Activated naive CD4-positive, alpha-beta T cell treated with anti-CD3 and anti-CD28 coated beads for 36 hours (primary cell): ENCODE measurements around the gene B3GALT5. TPM values are rescaled to one million over a fixed set of nuclear protein-coding genes. Genes with fewer than 3 reads are reported as not detected.

ENCODE experiments used
- CTCF ChIA-PET: fragments of 350-600 bp; sonication (Branson Sonifier 250); formaldehyde crosslinking; loops from one replicate; lab custom pipeline; 2021; ENCODE audit warnings: antibody characterized with exemption; lab: Charles Lee
- DNase-seq: peaks from one replicate; pipeline ENCODE4 v3.0.0-alpha.2; 2020
- H3K27ac Mint-ChIP-seq: one replicate; pipeline ENCODE4 v1.8.0; 2021; ENCODE audit warnings: mild to moderate bottlenecking, mixed read lengths
- H3K27me3 Mint-ChIP-seq: one replicate; pipeline ENCODE4 v1.8.0; 2021; ENCODE audit warnings: low read depth, mixed read lengths
- H3K36me3 Mint-ChIP-seq: one replicate; pipeline ENCODE4 v1.8.0; 2021; ENCODE audit warnings: low read depth, mixed read lengths
- H3K4me1 Mint-ChIP-seq: one replicate; pipeline ENCODE4 v1.8.0; 2021; ENCODE audit warnings: low read depth, mixed read lengths
- H3K4me3 Mint-ChIP-seq: one replicate; pipeline ENCODE4 v1.8.0; 2021; ENCODE audit warnings: mild to moderate bottlenecking, moderate library complexity, mixed read lengths
- H3K9me3 Mint-ChIP-seq: one replicate; pipeline ENCODE4 v1.8.0; 2021; ENCODE audit warnings: mixed read lengths
- intact Hi-C: fragments of 100-400 bp; cut with micrococcal nuclease; formaldehyde crosslinking; loops from one replicate; pipeline ENCODE4 v1.15.1; 2023
- total RNA-seq, 2 experiments: library from RNA; stranded (reverse); gene quantifications; one replicate each; pipeline ENCODE4 v1.2.3, GENCODE V29; 2021

B3GALT5 gene
- total RNA-seq, 2 experiments from 2014 or later = not detected

GRCh38 chr21:39637197-39637970 is 24.6 kb downstream of the B3GALT5 start:
- CTCF ChIA-PET = no interaction called here
- no peak overlapping the region for H3K27ac Mint-ChIP-seq
- intact Hi-C loops = no loop called here
- H3K27me3 Mint-ChIP-seq = peaks cover 19% of the 10 kb centered on the region
- H3K9me3 Mint-ChIP-seq = no peaks in the 10 kb centered on the region
- H3K4me3 Mint-ChIP-seq = no peak overlapping the region
- H3K4me1 Mint-ChIP-seq = no peaks in the 10 kb centered on the region
- H3K36me3 Mint-ChIP-seq = no peaks in the 10 kb centered on the region
- no peak for DNase-seq

- DNase-seq = no peak
- CTCF ChIA-PET = no interaction called here
- Mint-ChIP-seq H3K9me3 (no peaks in the 10 kb centered on the region), H3K36me3 (no peaks in the 10 kb centered on the region), H3K4me3 (no peak overlapping the region), H3K4me1 (no peaks in the 10 kb centered on the region), H3K27ac (no peak overlapping the region), H3K27me3 (peaks cover 17% of the 10 kb centered on the region)
- intact Hi-C loops = no loop called here
Measured at GRCh38 chr21:39637971-39638240, 25.2 kb downstream of the B3GALT5 start.

DNA sequence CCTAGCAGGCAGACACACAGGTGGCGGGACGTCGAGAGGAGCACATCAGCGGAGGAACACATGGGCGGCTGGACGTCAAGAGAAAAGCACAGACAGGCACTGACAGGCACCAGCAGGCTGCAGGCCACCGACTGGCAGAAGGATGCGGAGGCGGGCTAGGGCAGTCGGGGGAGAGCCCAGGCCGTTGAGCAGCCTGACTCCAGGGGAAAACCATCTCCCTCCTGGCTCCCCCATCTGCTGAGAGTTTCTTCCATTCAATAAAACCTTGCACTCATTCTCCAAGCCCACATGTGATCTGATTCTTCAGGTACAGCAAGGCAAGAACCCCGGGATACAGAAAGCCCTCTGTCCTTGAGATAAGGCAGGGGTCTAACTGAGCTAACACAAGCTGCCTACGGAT is 25.5 kb downstream of the B3GALT5 start:
- Mint-ChIP-seq H3K4me3 (no peak overlapping the region), H3K9me3 (no peaks in the 10 kb centered on the region), H3K36me3 (no peaks in the 10 kb centered on the region), H3K27me3 (peaks cover 17% of the 10 kb centered on the region), H3K4me1 (no peaks in the 10 kb centered on the region), H3K27ac (no peak overlapping the region)
- DNase-seq = no peak
- CTCF ChIA-PET = no interaction called here
- intact Hi-C loops = no loop called here

DNA sequence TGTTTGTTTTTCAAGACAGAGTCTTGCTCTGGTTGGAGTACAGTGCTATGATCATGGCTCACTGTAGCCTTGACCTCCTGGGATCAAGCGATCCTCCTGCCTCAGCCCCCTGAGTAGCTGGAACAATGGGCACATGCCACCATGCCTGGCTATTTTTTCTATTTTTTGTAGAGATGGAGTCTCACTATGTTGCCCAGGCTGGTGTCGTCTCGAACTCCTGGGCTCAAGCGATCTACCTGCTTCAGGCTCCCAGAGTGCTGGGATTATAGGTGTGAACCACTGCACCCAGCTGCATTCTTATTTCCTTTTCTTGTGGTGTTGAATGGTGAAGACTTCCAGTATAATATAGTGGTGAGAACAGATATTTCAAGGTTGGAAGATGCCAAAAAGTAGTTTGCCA is 28.0 kb downstream of the B3GALT5 start:
- Mint-ChIP-seq H3K4me1 (no peaks in the 10 kb centered on the region), H3K27me3 (peaks cover 16% of the 10 kb centered on the region), H3K9me3 (no peaks in the 10 kb centered on the region), H3K4me3 (no peak overlapping the region), H3K36me3 (no peaks in the 10 kb centered on the region), H3K27ac (no peak overlapping the region)
- intact Hi-C loops = no loop called here
- no peak for DNase-seq
- CTCF ChIA-PET = no interaction called here

GRCh38 chr21:39641827-39642450 is 29.2 kb downstream of the B3GALT5 start:
- no peaks in the 10 kb centered on the region for H3K4me1 Mint-ChIP-seq
- H3K9me3 Mint-ChIP-seq = no peaks in the 10 kb centered on the region
- H3K4me3 Mint-ChIP-seq = no peak overlapping the region
- intact Hi-C loops = no loop called here
- peaks cover 12% of the 10 kb centered on the region for H3K27me3 Mint-ChIP-seq
- CTCF ChIA-PET = no interaction called here
- no peak overlapping the region for H3K27ac Mint-ChIP-seq
- no peaks in the 10 kb centered on the region for H3K36me3 Mint-ChIP-seq
- no peak for DNase-seq

DNA sequence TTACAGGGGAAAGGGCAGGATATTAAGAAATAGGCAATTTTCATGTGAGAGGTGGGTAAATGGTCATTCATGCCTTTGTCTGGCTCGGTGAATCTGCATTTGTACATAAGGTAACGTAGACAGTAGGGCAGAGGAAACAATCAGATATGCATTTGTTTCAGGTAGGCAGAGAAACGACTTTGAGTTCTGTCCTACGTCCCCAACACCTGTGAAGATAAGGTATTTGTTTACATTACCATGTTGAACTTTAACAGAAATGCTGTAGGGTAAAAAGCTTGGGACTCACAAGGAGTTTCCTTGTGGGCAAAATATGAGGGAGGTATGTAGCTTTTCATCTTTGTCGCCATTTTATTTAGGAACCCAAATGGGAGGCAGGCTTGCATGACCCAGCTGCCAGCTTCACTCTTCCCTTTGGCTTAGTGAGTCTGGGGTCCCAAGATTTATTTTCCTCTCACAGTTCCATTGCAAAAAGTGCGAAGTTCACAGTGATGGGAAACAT is 31.4 kb downstream of the B3GALT5 start:
- CTCF ChIA-PET = no interaction called here
- H3K36me3 Mint-ChIP-seq = no peaks in the 10 kb centered on the region
- intact Hi-C loops = no loop called here

GRCh38 chr21:39645331-39645730 is 32.6 kb downstream of the B3GALT5 start:
- CTCF ChIA-PET = no interaction called here
- intact Hi-C loops = no loop called here
- no peaks in the 10 kb centered on the region for H3K36me3 Mint-ChIP-seq
- H3K27me3 Mint-ChIP-seq = peaks cover 10% of the 10 kb centered on the region
- no peaks in the 10 kb centered on the region for H3K4me1 Mint-ChIP-seq
- no peaks in the 10 kb centered on the region for H3K9me3 Mint-ChIP-seq
- H3K4me3 Mint-ChIP-seq = no peak overlapping the region
- H3K27ac Mint-ChIP-seq = no peak overlapping the region
- no peak for DNase-seq

More for the DNA sequence above, 31.4 kb downstream of the B3GALT5 start:
- H3K9me3 Mint-ChIP-seq = no peaks in the 10 kb centered on the region
- no peak for DNase-seq
- H3K27me3 Mint-ChIP-seq = peaks cover 8% of the 10 kb centered on the region
- H3K4me3 Mint-ChIP-seq = no peak overlapping the region
- no peaks in the 10 kb centered on the region for H3K4me1 Mint-ChIP-seq
- no peak overlapping the region for H3K27ac Mint-ChIP-seq

- Mint-ChIP-seq H3K36me3 (no peaks in the 10 kb centered on the region), H3K4me3 (no peak overlapping the region), H3K27ac (no peak overlapping the region), H3K4me1 (no peaks in the 10 kb centered on the region), H3K9me3 (no peaks in the 10 kb centered on the region), H3K27me3 (peaks cover 10% of the 10 kb centered on the region)
- DNase-seq = no peak
- intact Hi-C loops = no loop called here
- CTCF ChIA-PET = interaction anchor here (0.6 to 0.7 kb wide), 2 partner anchors 67 to 72 kb away, joined by 3 read pairs; no protein-coding TSS in a partner anchor
Measured at GRCh38 chr21:39647476-39647875, 34.7 kb downstream of the B3GALT5 start.

DNA sequence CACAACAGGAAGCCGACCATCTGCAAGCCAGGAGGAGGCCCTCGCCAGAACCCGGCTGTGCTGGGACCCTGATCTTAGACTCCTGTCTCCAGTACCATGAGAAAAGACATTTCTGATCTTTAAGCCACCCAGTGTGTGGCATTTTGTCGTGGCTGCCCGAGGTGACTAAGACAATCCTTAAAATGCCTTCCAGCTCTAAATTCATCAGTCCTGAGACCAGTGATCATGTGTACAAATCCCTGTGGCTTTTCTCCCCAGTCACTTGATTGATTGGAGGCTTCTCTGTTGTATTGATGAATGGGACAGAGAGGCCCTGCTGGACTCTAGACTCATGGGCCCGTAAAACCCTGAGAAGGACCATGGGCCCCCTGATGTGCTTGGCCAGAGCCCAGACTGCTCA is 36.1 kb downstream of the B3GALT5 start:
- CTCF ChIA-PET = no interaction called here
- H3K4me1 Mint-ChIP-seq = no peaks in the 10 kb centered on the region
- no peak overlapping the region for H3K4me3 Mint-ChIP-seq
- H3K27ac Mint-ChIP-seq = no peak overlapping the region
- DNase-seq = no peak
- peaks cover 10% of the 10 kb centered on the region for H3K27me3 Mint-ChIP-seq
- intact Hi-C loops = no loop called here
- peaks cover 8% of the 10 kb centered on the region for H3K9me3 Mint-ChIP-seq
- H3K36me3 Mint-ChIP-seq = no peaks in the 10 kb centered on the region

DNA sequence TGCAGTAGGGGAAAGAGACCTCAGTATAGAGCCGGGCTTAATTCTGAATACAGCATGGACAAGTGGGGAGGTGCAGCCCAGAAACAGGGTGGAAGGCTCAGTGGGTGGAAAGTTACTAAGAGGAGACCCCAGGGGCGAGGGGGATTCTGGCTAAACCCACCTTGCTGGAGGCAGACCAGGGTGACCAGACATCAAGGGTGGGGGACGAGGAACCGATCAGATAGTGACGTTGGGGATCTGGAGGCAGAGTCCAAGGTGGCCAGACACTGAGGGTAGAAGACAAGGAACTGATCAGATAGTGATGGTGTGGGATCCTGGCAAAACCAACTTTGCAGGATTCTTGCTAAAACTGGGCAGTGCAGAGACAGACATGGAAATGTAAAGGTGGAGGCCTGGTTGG is 36.8 kb downstream of the B3GALT5 start:
- H3K9me3 Mint-ChIP-seq = peaks cover 14% of the 10 kb centered on the region
- intact Hi-C loops = no loop called here
- no peaks in the 10 kb centered on the region for H3K4me1 Mint-ChIP-seq
- no peak overlapping the region for H3K4me3 Mint-ChIP-seq
- no peaks in the 10 kb centered on the region for H3K36me3 Mint-ChIP-seq
- no peak overlapping the region for H3K27ac Mint-ChIP-seq
- H3K27me3 Mint-ChIP-seq = peaks cover 9% of the 10 kb centered on the region
- no peak for DNase-seq
- CTCF ChIA-PET = no interaction called here

DNA sequence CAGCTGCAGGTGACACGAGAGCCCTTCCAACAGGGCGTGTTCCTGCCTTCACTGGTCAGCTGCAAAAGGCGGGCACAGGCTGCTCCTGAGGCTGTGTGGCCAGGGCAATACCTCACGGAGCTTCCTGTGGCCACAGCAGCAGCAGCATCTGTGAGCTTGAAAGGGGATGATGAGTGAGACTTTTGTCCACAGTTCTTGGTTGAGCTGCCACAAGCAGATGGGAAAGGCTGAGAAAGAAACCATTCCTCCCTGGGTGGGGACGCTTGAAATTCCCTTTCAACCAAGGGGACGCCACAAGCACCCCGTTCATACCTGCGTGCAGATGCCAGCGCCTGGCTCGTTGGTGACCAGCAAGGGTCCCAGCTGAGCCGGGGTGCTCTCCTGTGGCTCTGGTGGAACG is 37.6 kb downstream of the B3GALT5 start:
- DNase-seq = no peak
- H3K9me3 Mint-ChIP-seq = peaks cover 14% of the 10 kb centered on the region
- H3K27ac Mint-ChIP-seq = no peak overlapping the region
- intact Hi-C loops = no loop called here
- H3K4me1 Mint-ChIP-seq = no peaks in the 10 kb centered on the region
- H3K4me3 Mint-ChIP-seq = no peak overlapping the region
- CTCF ChIA-PET = no interaction called here
- peaks cover 9% of the 10 kb centered on the region for H3K27me3 Mint-ChIP-seq
- H3K36me3 Mint-ChIP-seq = no peaks in the 10 kb centered on the region

DNA sequence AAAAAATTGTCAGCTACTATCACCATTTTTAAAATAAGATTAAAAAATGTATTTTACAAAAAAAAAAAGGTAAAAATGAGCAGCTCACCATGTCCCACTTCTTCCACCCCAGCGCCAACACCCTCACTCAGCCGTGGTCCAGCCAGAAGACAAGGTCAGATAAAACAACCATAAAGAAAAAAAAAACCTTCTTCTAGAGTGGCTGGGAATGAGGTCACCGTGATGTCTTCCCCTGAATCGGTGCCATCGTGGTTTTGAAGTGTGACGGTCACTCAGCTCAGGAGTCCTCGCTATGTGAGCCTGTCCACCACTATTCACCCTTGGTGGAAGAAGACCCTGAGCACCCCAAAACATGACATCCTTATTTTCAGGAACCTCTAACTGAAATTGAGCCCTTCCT is 38.1 kb downstream of the B3GALT5 start:
- no peaks in the 10 kb centered on the region for H3K4me1 Mint-ChIP-seq
- H3K27me3 Mint-ChIP-seq = peaks cover 9% of the 10 kb centered on the region
- no peak overlapping the region for H3K27ac Mint-ChIP-seq
- CTCF ChIA-PET = interaction anchor here (0.6 kb wide), 1 partner anchor 329 kb away, joined by 3 read pairs; no protein-coding TSS in a partner anchor
- H3K9me3 Mint-ChIP-seq = peaks cover 14% of the 10 kb centered on the region
- DNase-seq = no peak
- H3K36me3 Mint-ChIP-seq = no peaks in the 10 kb centered on the region
- intact Hi-C loops = no loop called here
- no peak overlapping the region for H3K4me3 Mint-ChIP-seq

DNA sequence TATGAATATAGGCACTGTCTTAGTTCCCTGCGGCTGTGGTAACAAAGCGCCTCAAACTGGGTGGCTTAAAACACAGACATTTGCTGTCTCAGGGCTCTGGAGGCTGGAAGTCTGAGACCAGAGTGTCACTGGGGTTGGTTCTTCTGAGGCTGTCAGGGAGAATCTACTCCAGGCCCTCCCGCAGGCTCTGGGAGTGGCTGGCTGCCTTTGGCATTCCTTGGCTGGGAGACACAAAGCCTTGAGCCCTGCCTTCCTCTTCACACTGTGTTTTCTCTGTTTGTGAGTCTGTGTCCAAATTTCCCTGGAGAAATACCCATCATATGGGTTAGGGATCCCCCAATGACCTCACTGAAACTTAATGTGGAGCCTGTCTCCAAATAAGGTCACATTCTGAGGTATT is 38.5 kb downstream of the B3GALT5 start:
- no peak overlapping the region for H3K27ac Mint-ChIP-seq
- H3K4me1 Mint-ChIP-seq = no peaks in the 10 kb centered on the region
- H3K27me3 Mint-ChIP-seq = peaks cover 9% of the 10 kb centered on the region
- DNase-seq = no peak
- H3K4me3 Mint-ChIP-seq = no peak overlapping the region
- H3K36me3 Mint-ChIP-seq = no peaks in the 10 kb centered on the region
- intact Hi-C loops = no loop called here
- H3K9me3 Mint-ChIP-seq = peaks cover 14% of the 10 kb centered on the region
- CTCF ChIA-PET = interaction anchor here (0.6 kb wide), 1 partner anchor 328 kb away, joined by 3 read pairs; no protein-coding TSS in a partner anchor
